ENCODE results near the gene EGFL6.
A peak's percentile ranks its signal among the peaks of the same experiment; 100 is the strongest.
"Not testable (repeated sequence)": the region's sequence is repeated elsewhere in the genome, so short reads cannot be mapped to it uniquely, and the experiment has no call there.

The EGFL6 gene

DNA sequence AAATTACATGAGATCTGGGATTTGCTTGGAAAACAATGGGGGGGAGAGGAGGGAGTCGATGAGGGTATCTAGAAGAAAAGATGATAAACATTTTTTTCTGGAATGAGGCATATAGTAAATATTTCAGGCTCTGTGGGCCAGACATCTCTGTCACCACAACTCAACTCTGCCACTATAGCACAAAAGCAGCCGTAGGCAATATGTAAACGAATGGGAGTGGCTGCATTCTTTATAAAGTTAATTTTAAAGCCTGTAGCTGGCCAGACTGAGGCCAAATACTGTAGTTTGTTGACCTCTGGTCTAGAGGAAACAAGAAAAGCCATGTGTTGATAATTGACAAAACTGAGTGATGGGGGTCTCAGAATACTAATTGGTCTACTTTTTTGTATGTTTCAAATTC lies 69.4 kb downstream of the EGFL6 start:
- H3K9ac ChIP-seq (ENCODE audit: low read depth, low read length): no peak overlapping the region
- no peak overlapping the region for H3K27ac ChIP-seq (ENCODE audit: low read depth, low read length)
- H3K4me1 ChIP-seq (ENCODE audit: insufficient read depth, low read length): no peaks in the 10 kb centered on the region
- H3K36me3 ChIP-seq (ENCODE audit: insufficient read depth, low read length): no peaks in the 10 kb centered on the region
- no peak overlapping the region for H3K4me3 ChIP-seq (ENCODE audit: low read length)
- H3K9me3 ChIP-seq (ENCODE audit: insufficient read depth, low read depth, low read length): 0 out of 2 replicates have a peak, but pooled peaks cover 4% of the 10 kb centered on the region
- H3K27me3 ChIP-seq (ENCODE audit: insufficient read depth, low read length): no peaks in the 10 kb centered on the region
- WGBS: 74% methylated on average over 3 of the region's 3 CpGs

DNA sequence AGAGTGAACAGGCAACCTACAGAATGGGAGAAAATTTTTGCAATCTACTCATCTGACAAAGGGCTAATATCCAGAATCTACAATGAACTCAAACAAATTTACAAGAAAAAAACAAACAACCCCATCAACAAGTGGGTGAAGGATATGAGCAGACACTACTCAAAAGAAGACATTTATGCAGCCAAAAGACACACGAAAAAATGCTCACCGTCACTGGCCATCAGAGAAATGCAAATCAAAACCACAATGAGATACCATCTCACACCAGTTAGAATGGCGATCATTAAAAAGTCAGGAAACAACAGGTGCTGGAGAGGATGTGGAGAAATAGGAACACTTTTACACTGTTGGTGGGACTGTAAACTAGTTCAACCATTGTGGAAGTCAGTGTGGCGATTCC lies 72.3 kb downstream of the EGFL6 start:
- no CpG with 5 or more reads among the region's 4 CpGs for whole genome bisulfite sequencing
- H3K4me3 ChIP-seq (ENCODE audit: low read length); H3K36me3 ChIP-seq (ENCODE audit: insufficient read depth, low read length); H3K9me3 ChIP-seq (ENCODE audit: insufficient read depth, low read depth, low read length); H3K9ac ChIP-seq (ENCODE audit: low read depth, low read length); H3K27me3 ChIP-seq (ENCODE audit: insufficient read depth, low read length); H3K4me1 ChIP-seq (ENCODE audit: insufficient read depth, low read length); H3K27ac ChIP-seq (ENCODE audit: low read depth, low read length): not testable (repeated sequence)

DNA sequence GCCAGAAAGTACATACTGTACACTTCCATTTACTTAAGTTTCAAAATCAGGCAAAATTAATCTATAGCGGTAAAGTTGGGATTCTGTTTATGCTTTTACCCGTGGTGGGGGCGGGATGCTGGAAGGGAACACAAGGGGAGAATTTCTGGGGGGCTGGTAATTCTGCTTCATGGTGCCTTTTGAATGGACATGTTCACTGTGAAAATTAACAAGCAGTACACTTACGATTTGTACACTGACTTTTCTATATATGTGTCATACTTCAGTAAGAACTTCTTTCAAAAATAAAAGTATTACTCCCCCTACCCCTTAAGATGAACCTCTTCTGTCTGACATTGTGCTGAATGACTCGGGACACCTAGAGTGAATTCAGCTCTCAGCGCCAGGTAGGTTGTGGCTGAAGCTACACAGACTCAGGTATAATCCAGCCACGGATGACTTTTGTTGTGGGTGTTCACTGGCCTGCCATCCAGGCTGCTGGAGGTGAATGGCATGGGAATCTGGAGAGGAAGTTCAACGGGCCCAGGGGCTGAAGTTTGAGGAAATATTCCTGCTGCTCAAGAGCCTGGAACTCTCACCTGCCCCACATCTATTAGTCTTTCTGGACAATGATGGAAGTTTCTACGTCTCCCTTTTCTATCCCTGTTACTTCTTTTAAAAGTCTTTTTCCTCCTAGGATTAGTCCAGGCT lies 76.2 kb downstream of the EGFL6 start:
- Histone ChIP-seq H3K27ac (ENCODE audit: low read depth, low read length) (no peak overlapping the region), H3K9me3 (ENCODE audit: insufficient read depth, low read depth, low read length) (no peaks in the 10 kb centered on the region), H3K36me3 (ENCODE audit: insufficient read depth, low read length) (no peaks in the 10 kb centered on the region), H3K9ac (ENCODE audit: low read depth, low read length) (no peak overlapping the region), H3K27me3 (ENCODE audit: insufficient read depth, low read length) (no peaks in the 10 kb centered on the region), H3K4me1 (ENCODE audit: insufficient read depth, low read length) (no peaks in the 10 kb centered on the region), H3K4me3 (ENCODE audit: low read length) (no peak overlapping the region)
- WGBS: 70% methylated on average over 8 of the region's 9 CpGs

DNA sequence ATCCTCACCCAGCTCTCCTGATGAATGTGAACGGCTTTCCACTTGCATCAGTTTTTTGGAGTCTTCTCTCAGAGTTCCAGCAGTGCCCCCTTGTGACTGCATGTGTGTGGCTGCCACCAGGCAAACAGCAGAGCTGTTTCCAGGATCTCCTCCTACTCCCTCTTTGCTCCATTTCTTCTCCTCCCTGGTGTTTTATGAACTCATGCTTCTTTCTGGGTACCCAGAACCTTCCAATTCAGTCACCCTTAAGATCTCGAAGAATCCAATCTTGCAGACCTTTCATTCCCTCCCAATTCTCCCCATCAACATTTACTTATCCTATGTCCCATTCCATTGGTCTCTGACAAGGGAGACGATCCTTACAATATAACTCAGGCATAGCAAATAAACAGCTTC lies 76.8 kb downstream of the EGFL6 start:
- 43% methylated on average over 3 of the region's 3 CpGs for WGBS
- Histone ChIP-seq H3K27ac (ENCODE audit: low read depth, low read length) (no peak overlapping the region), H3K36me3 (ENCODE audit: insufficient read depth, low read length) (no peaks in the 10 kb centered on the region), H3K4me1 (ENCODE audit: insufficient read depth, low read length) (no peaks in the 10 kb centered on the region), H3K9me3 (ENCODE audit: insufficient read depth, low read depth, low read length) (no peaks in the 10 kb centered on the region), H3K9ac (ENCODE audit: low read depth, low read length) (no peak overlapping the region), H3K27me3 (ENCODE audit: insufficient read depth, low read length) (no peaks in the 10 kb centered on the region), H3K4me3 (ENCODE audit: low read length) (no peak overlapping the region)

DNA sequence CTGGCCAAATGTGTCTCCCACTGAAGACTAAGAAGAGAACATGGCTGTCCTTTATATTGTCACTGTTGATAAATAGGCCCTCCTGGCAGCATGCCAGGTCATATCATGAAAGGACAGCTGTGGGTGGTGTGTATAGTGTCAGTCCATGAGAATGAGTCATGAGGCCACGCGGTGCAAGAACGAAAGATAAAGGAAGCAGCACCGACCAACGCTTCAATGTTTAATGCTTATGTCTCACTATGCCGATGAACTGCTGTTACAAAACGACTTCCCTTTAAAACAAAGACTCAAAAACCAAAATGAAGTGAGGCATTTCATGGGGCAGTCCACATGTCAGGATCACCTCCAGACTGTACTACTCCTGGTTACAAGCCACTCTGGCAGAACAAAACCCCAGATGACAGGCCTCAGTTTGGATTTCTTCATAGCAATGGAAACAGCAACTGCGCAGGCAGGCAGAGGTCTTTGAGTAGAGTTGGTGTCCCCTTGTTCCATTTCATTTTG lies 78.4 kb downstream of the EGFL6 start:
- Histone ChIP-seq H3K9ac (ENCODE audit: low read depth, low read length) (no peak overlapping the region), H3K9me3 (ENCODE audit: insufficient read depth, low read depth, low read length) (no peaks in the 10 kb centered on the region), H3K27me3 (ENCODE audit: insufficient read depth, low read length) (no peaks in the 10 kb centered on the region), H3K27ac (ENCODE audit: low read depth, low read length) (no peak overlapping the region), H3K4me3 (ENCODE audit: low read length) (no peak overlapping the region), H3K36me3 (ENCODE audit: insufficient read depth, low read length) (no peaks in the 10 kb centered on the region), H3K4me1 (ENCODE audit: insufficient read depth, low read length) (no peaks in the 10 kb centered on the region)
- WGBS: 90% methylated on average over 8 of the region's 8 CpGs

DNA sequence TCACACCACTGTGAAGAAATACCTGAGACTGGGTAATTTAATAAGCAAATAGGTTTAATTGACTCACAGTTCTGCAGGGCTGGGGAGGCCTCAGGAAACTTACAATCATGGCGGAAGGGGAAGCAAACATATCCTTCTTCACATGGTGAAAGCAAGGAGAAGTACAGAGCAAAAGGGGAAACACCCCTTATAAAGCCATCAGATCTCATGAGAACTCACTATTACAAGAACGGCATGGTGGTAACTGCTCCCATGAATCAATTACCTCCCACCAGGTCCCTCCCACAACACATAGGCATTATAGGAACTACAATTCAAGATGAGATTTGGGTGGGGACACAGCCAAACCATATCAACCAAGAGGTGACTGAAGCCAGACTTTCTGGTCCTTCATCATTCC lies 78.9 kb downstream of the EGFL6 start:
- WGBS: 83% methylated on average over 2 of the region's 2 CpGs
- not testable (repeated sequence) for H3K4me1 ChIP-seq (ENCODE audit: insufficient read depth, low read length); H3K27ac ChIP-seq (ENCODE audit: low read depth, low read length); H3K9me3 ChIP-seq (ENCODE audit: insufficient read depth, low read depth, low read length); H3K27me3 ChIP-seq (ENCODE audit: insufficient read depth, low read length); H3K9ac ChIP-seq (ENCODE audit: low read depth, low read length); H3K36me3 ChIP-seq (ENCODE audit: insufficient read depth, low read length); H3K4me3 ChIP-seq (ENCODE audit: low read length)

DNA sequence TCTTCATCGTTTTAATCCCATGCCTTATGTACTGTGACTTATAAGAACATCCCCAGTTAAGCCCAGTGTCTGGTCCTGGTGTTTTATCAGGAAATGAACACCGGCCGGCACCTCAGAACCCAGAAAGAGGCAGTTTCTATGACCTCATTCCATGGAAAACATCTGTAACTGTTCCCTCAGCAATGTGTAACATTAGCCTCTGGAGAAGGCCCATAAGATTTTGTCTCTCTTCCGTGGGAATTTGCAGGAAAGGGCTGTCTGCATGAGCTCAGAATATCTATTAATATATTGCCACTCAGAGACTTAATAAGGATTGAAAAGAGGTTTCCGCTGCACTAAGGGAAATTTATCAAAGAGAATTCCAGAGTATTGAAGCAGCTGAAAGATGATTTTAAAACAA lies 80.4 kb downstream of the EGFL6 start:
- WGBS: 95% methylated on average over 5 of the region's 5 CpGs
- H3K27ac ChIP-seq (ENCODE audit: low read depth, low read length): no peak overlapping the region
- H3K9me3 ChIP-seq (ENCODE audit: insufficient read depth, low read depth, low read length): no peaks in the 10 kb centered on the region
- H3K4me1 ChIP-seq (ENCODE audit: insufficient read depth, low read length): peaks cover 4% of the 10 kb centered on the region; the same call in 1 of the 2 replicates
- no peaks in the 10 kb centered on the region for H3K36me3 ChIP-seq (ENCODE audit: insufficient read depth, low read length)
- no peak overlapping the region for H3K4me3 ChIP-seq (ENCODE audit: low read length)
- no peak overlapping the region for H3K9ac ChIP-seq (ENCODE audit: low read depth, low read length)
- no peaks in the 10 kb centered on the region for H3K27me3 ChIP-seq (ENCODE audit: insufficient read depth, low read length)

DNA sequence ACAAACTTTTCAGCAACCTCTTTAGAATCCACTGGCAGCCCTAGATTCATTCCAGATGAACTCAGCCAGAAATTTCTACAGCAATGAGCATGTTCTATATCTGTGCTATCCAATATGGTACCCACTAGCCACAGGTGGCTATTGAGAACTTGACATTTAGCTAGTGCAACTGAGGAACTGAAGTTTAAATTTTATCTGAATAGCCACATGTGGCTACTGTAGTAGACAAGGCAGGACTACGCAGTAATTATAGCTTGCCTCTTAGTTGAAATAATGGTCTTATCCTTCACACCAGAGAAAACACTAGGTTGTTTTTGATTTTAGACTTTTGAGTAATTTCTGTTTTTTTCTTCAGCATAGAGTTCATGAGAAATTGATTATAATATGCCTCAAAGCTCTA lies 80.9 kb downstream of the EGFL6 start:
- Histone ChIP-seq H3K9me3 (ENCODE audit: insufficient read depth, low read depth, low read length) (no peaks in the 10 kb centered on the region), H3K9ac (ENCODE audit: low read depth, low read length) (no peak overlapping the region), H3K4me3 (ENCODE audit: low read length) (no peak overlapping the region), H3K27ac (ENCODE audit: low read depth, low read length) (no peak overlapping the region), H3K4me1 (ENCODE audit: insufficient read depth, low read length) (peaks cover 4% of the 10 kb centered on the region; the same call in 1 of the 2 replicates), H3K36me3 (ENCODE audit: insufficient read depth, low read length) (no peaks in the 10 kb centered on the region), H3K27me3 (ENCODE audit: insufficient read depth, low read length) (no peaks in the 10 kb centered on the region)
- WGBS: no CpG with 5 or more reads among the region's 1 CpG

DNA sequence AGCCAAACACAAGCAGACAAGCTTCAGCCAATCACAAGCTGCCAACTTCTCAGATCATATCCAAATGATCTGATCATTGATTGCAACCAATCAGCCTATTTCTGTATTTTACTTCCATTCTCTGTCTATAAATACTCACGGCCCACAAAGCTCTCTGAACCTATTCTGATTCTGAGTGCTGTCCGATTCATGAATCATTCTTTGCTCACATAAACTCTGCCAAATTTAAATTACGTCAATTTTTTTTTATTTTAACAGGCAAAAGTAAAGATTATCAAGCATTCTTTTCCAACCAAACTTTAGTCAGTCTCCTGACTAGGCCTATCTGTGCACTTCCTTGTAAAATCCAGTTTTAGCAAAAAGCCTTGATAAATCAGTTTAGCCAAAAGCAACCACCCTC lies 81.7 kb downstream of the EGFL6 start:
- H3K9me3 ChIP-seq (ENCODE audit: insufficient read depth, low read depth, low read length): no peaks in the 10 kb centered on the region
- H3K4me3 ChIP-seq (ENCODE audit: low read length): no peak overlapping the region
- no peaks in the 10 kb centered on the region for H3K27me3 ChIP-seq (ENCODE audit: insufficient read depth, low read length)
- H3K4me1 ChIP-seq (ENCODE audit: insufficient read depth, low read length): peaks cover 4% of the 10 kb centered on the region; the same call in 1 of the 2 replicates
- no peak overlapping the region for H3K9ac ChIP-seq (ENCODE audit: low read depth, low read length)
- no peak overlapping the region for H3K27ac ChIP-seq (ENCODE audit: low read depth, low read length)
- no peaks in the 10 kb centered on the region for H3K36me3 ChIP-seq (ENCODE audit: insufficient read depth, low read length)
- WGBS: 97% methylated on average over 3 of the region's 3 CpGs

DNA sequence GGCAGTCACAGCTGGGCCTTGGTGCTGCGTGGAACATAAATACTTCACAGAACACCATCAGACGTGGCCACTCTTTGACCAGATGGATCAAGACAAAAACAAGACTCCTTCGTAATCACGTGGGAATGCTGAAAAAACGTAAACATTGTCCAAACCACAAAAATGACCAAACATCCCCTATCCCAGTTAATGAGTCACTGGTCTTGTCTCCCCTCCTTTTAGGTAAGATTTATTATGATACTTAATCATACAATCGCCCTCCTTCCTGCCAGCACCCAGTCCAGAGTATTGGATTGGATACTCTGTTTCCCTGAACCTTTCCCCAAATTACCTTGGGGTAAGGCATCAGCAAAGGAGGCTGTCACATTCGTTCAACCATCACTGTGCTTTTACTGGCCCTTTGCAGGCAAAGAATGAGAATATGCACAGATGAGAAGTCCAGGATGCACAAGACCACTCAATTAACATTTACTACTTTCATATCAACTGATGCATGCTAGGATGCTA lies 82.9 kb downstream of the EGFL6 start:
- H3K9ac ChIP-seq (ENCODE audit: low read depth, low read length): peak overlapping the region; percentile 64; the same call in 1 of the 2 replicates
- peaks cover 4% of the 10 kb centered on the region; the same call in 1 of the 2 replicates for H3K4me1 ChIP-seq (ENCODE audit: insufficient read depth, low read length)
- peak overlapping the region; percentile 80 for H3K4me3 ChIP-seq (ENCODE audit: low read length)
- H3K36me3 ChIP-seq (ENCODE audit: insufficient read depth, low read length): no peaks in the 10 kb centered on the region
- H3K27ac ChIP-seq (ENCODE audit: low read depth, low read length): peak overlapping the region; percentile 93
- no peaks in the 10 kb centered on the region for H3K9me3 ChIP-seq (ENCODE audit: insufficient read depth, low read depth, low read length)
- whole genome bisulfite sequencing: 88% methylated on average over 7 of the region's 7 CpGs
- H3K27me3 ChIP-seq (ENCODE audit: insufficient read depth, low read length): no peaks in the 10 kb centered on the region

DNA sequence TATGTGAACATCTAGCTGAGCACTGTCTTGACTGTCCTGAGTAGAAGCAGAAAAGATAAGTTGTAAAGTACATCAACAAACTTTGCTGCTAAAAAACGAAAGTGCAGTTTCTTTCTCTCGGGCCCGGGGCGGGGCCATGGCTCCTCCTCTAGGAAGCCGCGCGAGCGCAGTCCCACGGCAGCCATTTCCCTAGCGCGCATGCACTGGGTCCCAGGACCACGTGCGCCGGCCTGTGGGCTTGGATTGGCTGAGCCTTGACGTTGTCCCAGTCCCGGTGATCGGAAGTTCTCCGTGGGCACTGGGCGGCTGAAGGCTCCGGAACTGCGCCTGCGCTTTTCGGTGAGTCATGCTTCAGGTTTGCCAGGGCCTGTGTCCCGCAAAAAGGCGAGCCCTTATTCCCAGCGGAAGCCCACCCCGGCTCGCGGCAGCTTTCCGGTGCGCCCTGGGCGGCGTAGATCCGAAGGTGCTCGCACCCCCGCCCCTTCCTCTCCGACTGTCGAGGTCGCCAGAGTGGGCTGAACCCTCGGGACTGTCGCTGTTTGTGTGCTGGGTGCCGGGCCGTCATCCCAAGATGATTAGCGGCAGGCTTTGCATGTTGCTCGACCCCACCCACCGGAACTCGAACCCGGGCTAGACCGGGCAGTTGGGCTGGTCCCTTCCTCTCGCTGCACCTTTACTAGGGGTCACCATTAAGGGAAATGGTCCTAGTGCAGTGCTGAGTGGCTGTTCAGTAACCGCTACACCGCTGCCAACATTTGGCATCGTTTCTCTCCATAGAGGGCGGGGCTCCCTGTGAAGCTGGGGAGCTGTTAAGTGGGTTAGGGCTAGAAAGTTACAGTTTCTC lies 83.7 kb downstream of the EGFL6 start, which contains the start of gene TCEANC:
TSS of gene TCEANC (plus strand) at position 292 of the 844 bp plus-strand sequence. CDS start 9,368 bp downstream, outside the sequence.
- Histone ChIP-seq H3K9ac (ENCODE audit: low read depth, low read length) (peak within 1 kb of the TSS; percentile 73), H3K9me3 (ENCODE audit: insufficient read depth, low read depth, low read length) (no peaks in the 10 kb centered on the region), H3K4me3 (ENCODE audit: low read length) (peak within 1 kb of the TSS; percentile 80), H3K27me3 (ENCODE audit: insufficient read depth, low read length) (no peaks in the 10 kb centered on the region), H3K27ac (ENCODE audit: low read depth, low read length) (peak within 1 kb of the TSS; percentile 93), H3K4me1 (ENCODE audit: insufficient read depth, low read length) (peaks cover 4% of the 10 kb centered on the region; the same call in 1 of the 2 replicates), H3K36me3 (ENCODE audit: insufficient read depth, low read length) (no peaks in the 10 kb centered on the region)
- under 1% methylated on average over 54 of the region's 54 CpGs for WGBS

All from HUES64 (cell line).